Measurements from ENCODE around the gene RNU1-2.
"Not testable (repeated sequence)": the region's sequence is repeated elsewhere in the genome, so short reads cannot be mapped to it uniquely, and the experiment has no call there.

DNA sequence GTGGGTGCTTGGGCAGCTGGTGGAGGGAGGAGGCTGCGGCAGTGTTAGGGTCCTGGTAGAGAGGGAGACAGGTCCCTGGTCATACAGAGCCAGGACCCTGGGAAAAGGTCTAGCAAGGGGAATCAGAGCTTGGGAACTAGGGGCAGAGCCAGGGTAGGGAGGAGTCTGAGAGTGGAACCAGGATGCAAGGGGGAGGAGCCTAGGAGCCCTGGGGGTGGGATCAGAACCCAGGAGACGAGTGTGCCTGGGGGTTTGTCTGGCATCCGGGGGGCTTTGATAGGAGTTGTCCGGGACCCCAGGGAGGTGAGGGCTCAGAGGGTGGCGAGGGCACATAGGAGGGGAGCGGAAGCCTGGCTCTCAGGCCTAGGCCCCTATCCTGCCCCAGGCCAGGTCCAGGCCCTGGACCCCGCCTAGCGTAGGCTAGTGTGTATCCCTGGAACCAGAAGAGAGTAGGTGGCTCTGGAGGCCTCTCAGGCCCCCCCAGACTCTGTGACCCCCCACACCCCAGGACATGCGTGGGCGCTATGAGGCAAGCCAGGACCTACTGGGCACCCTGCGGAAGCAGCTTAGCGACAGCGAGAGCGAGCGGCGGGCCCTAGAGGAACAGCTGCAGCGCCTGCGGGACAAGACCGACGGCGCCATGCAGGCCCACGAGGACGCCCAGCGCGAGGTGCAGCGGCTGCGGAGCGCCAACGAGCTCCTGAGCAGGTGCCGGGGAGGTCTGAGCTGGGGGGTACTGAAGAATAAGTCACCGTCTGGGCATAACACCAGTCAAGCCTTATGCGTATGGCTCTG lies 43.8 kb downstream of the RNU1-2 start:
- not testable (repeated sequence) for TF ChIP-seq YY1 (IDR thresholded peaks at IDR 0.05; ENCODE audit: insufficient read depth, insufficient read length); SUZ12 (IDR thresholded peaks at IDR 0.05; ENCODE audit: extremely low read depth, insufficient read depth, insufficient read length)

Data from NT2/D1 (cell line).